CD4-positive, alpha-beta T cell (primary cell): ENCODE results near the gene LHFPL3. TPM values are rescaled to one million over a fixed set of nuclear protein-coding genes. Genes with fewer than 3 reads are reported as not detected.

ENCODE experiments used
- ATAC-seq: fragments of 200-7000 bp; cut with Tn5 transposase; one replicate; pipeline ENCODE4 v1.10.0; 2022; ENCODE audit warnings: mild to moderate bottlenecking; ENCODE audit not compliant: poor library complexity
- CTCF ChIA-PET: fragments of 350-600 bp; sonication (Branson Sonifier 250); formaldehyde crosslinking; loops from one replicate; lab custom pipeline; 2021; ENCODE audit warnings: antibody characterized with exemption, inconsistent platforms; lab: Charles Lee
- POLR2A ChIA-PET: fragments of 350-600 bp; sonication (Branson Sonifier 250); formaldehyde crosslinking; loops from one replicate; lab custom pipeline; 2021; ENCODE audit warnings: antibody characterized with exemption, inconsistent platforms; lab: Charles Lee
- DNase-seq, 14 experiments: peaks; one replicate each; pipeline ENCODE4 v3.0.0-alpha.2; 2013 to 2020; ENCODE audit warnings: mixed read lengths in 2 of 14
- H3K27ac ChIP-seq, 2 donors: one replicate each; pipeline versions ENCODE4 v1.5.1 to v1.7.0; 2013; ENCODE audit warnings: low read length in 2 of 2, low read depth in 1 of 2, mild to moderate bottlenecking in 1 of 2
- H3K27me3 ChIP-seq, 2 experiments: 1 replicate in 1 of 2; 2 replicates in 1 of 2; pipeline versions ENCODE4 v1.6.1 to v1.7.0; 2013; ENCODE audit warnings: low read length in 2 of 2, control low read depth in 1 of 2, mild to moderate bottlenecking in 1 of 2, moderate library complexity in 1 of 2; ENCODE audit not compliant: insufficient read depth in 2 of 2, control insufficient read depth in 1 of 2
- H3K36me3 ChIP-seq: one replicate; pipeline ENCODE4 v1.6.1; 2013; ENCODE audit warnings: low read length, control low read depth; ENCODE audit not compliant: insufficient read depth
- H3K4me1 ChIP-seq: one replicate; pipeline ENCODE4 v1.6.1; 2013; ENCODE audit warnings: low read length, control low read depth; ENCODE audit not compliant: insufficient read depth
- H3K4me3 ChIP-seq: one replicate; pipeline ENCODE4 v1.5.1; 2013; ENCODE audit warnings: mild to moderate bottlenecking, low read length, moderate library complexity
- H3K9me3 ChIP-seq, 2 experiments: 1 replicate in 1 of 2; 2 replicates in 1 of 2; pipeline versions ENCODE4 v1.6.1 to v1.7.0; 2013; ENCODE audit warnings: low read length in 2 of 2, mild to moderate bottlenecking in 2 of 2, control low read depth in 1 of 2, moderate library complexity in 1 of 2; ENCODE audit not compliant: control insufficient read depth in 1 of 2, insufficient read depth in 1 of 2
- H3K27ac Mint-ChIP-seq: one replicate; pipeline ENCODE4 v1.8.0; 2020; ENCODE audit warnings: mixed read lengths
- H3K27me3 Mint-ChIP-seq: one replicate; pipeline ENCODE4 v1.8.0; 2021; ENCODE audit warnings: mixed read lengths
- H3K36me3 Mint-ChIP-seq: one replicate; pipeline ENCODE4 v1.8.0; 2021; ENCODE audit warnings: low read depth, mixed read lengths
- H3K4me1 Mint-ChIP-seq: one replicate; pipeline ENCODE4 v1.8.0; 2021; ENCODE audit warnings: low read depth, mixed read lengths
- H3K4me3 Mint-ChIP-seq: one replicate; pipeline ENCODE4 v1.8.0; 2020; ENCODE audit warnings: mild to moderate bottlenecking, mixed read lengths
- H3K9me3 Mint-ChIP-seq: one replicate; pipeline ENCODE4 v1.8.0; 2020; ENCODE audit warnings: mixed read lengths
- CTCF ChIP-seq: fragments of 200-600 bp; IDR thresholded peaks from one replicate; pipeline ENCODE4 v1.8.0; 2022; ENCODE audit warnings: antibody characterized with exemption, mild to moderate bottlenecking
- intact Hi-C, 2 experiments: fragments of 100-400 bp; cut with DNase I in 1 of 2; cut with micrococcal nuclease in 1 of 2; formaldehyde crosslinking; loops; one replicate each; pipeline versions ENCODE4 v1.15.1 to v1.9.0; 2023 to 2025; cut with DNase I, micrococcal nuclease
- total RNA-seq, 174 experiments: library from RNA in 2 of 174; stranded (reverse) in 2 of 174; gene quantifications; one replicate each; pipeline ENCODE4 v1.2.3 and lab custom pipeline; 2021 to 2026

Gene LHFPL3
- total RNA-seq, 2 experiments from 2014 or later = not detected

- intact Hi-C loops = no loop called here
- H3K27ac ChIP-seq = no peak overlapping the region
- Mint-ChIP-seq H3K4me3 (no peak overlapping the region), H3K4me1 (no peaks in the 10 kb centered on the region), H3K9me3 (no peaks in the 10 kb centered on the region), H3K27ac (no peak overlapping the region), H3K27me3 (no peaks in the 10 kb centered on the region), H3K36me3 (no peaks in the 10 kb centered on the region)
- ChIA-PET POLR2A (no interaction called here), CTCF (interaction anchor here (0.5 kb wide), 1 partner anchor 257 kb away, joined by 3 read pairs; no protein-coding TSS in a partner anchor)
- no peaks in the 10 kb centered on the region for H3K9me3 ChIP-seq
- no peak for TF ChIP-seq CTCF
- no peaks in the 10 kb centered on the region for H3K27me3 ChIP-seq
- no peaks in the 10 kb centered on the region for H3K36me3 ChIP-seq
- H3K4me3 ChIP-seq = no peak overlapping the region
- H3K4me1 ChIP-seq = no peaks in the 10 kb centered on the region
- ATAC-seq = no peak
- no peak for DNase-seq
Observed at GRCh38 chr7:104661575-104661974, 333.2 kb downstream of the LHFPL3 start.

- no peak for TF ChIP-seq CTCF
- Histone ChIP-seq H3K9me3 (no peaks in the 10 kb centered on the region), H3K4me3 (no peak overlapping the region), H3K36me3 (no peaks in the 10 kb centered on the region), H3K27me3 (peaks cover 0 to 4% of the 10 kb centered on the region in 2 experiments), H3K4me1 (no peaks in the 10 kb centered on the region), H3K27ac (no peak overlapping the region)
- Mint-ChIP-seq H3K27ac (no peak overlapping the region), H3K4me1 (no peaks in the 10 kb centered on the region), H3K4me3 (no peak overlapping the region), H3K9me3 (peaks cover 2% of the 10 kb centered on the region), H3K27me3 (no peaks in the 10 kb centered on the region), H3K36me3 (no peaks in the 10 kb centered on the region)
- no peak for DNase-seq
- intact Hi-C loops = no loop called here
- no peak for ATAC-seq
- CTCF ChIA-PET = no interaction called here
- POLR2A ChIA-PET = no interaction called here
Observed at GRCh38 chr7:104664648-104665047, 336.2 kb downstream of the LHFPL3 start.

- H3K27ac ChIP-seq = no peak overlapping the region
- no peak for ATAC-seq
- no peaks in the 10 kb centered on the region for H3K4me1 ChIP-seq
- no peak overlapping the region for H3K27ac Mint-ChIP-seq
- no peak overlapping the region for H3K4me3 ChIP-seq
- no peak overlapping the region for H3K4me3 Mint-ChIP-seq
- ChIA-PET POLR2A (no interaction called here), CTCF (no interaction called here)
- intact Hi-C loops = no loop called here
- H3K27me3 ChIP-seq = peaks cover 3 to 8% of the 10 kb centered on the region in 2 experiments
- H3K36me3 Mint-ChIP-seq = no peaks in the 10 kb centered on the region
- no peaks in the 10 kb centered on the region for H3K9me3 Mint-ChIP-seq
- no peak for TF ChIP-seq CTCF
- no peak for DNase-seq
- H3K36me3 ChIP-seq = no peaks in the 10 kb centered on the region
- H3K27me3 Mint-ChIP-seq = peaks cover 18% of the 10 kb centered on the region
- H3K4me1 Mint-ChIP-seq = no peaks in the 10 kb centered on the region
- no peaks in the 10 kb centered on the region for H3K9me3 ChIP-seq
Observed at GRCh38 chr7:104677587-104677986, 349.2 kb downstream of the LHFPL3 start.
